ENCODE results near the gene RNASE1. TPM values are rescaled to one million over a fixed set of nuclear protein-coding genes. Genes with fewer than 3 reads are reported as not detected.

Gene RNASE1
- total and polyA plus RNA-seq, 9 of the 15 experiments (the other 6 are each of a cell fraction or from before 2014, with no cell fraction given): 6.4 to 33.3 (median 13.9) TPM

- no peak for TF ChIP-seq TRIM25 (IDR thresholded peaks at IDR 0.05; ENCODE audit: borderline replicate concordance)
- TF ChIP-seq TCF7 (IDR thresholded peaks at IDR 0.05; ENCODE audit: borderline replicate concordance): no peak
Observed at GRCh38 chr14:20837831-20838230, 35.2 kb upstream of the RNASE1 start (continued).

- peak; percentile 67 for ATAC-seq
- no peak for FAIRE-seq
- BruUV-seq (replicated peaks): no TSS peak
- in situ Hi-C loops (cut with MboI): no loop called here
- no peaks in the 10 kb centered on the region for H4K20me1 ChIP-seq (replicated peaks; ENCODE audit: control insufficient read depth, insufficient read depth, low read length)
- no peak overlapping the region for H3K4me2 ChIP-seq (ENCODE audit: insufficient read depth, low read length)
- H2AFZ ChIP-seq (ENCODE audit: low read depth, low read length): peak overlapping the region; percentile 57; the same call in 1 of the 2 replicates
- CTCF ChIA-PET (ENCODE audit: low intra/inter-chr PET ratio): no interaction called here
- 57% methylated on average over 4 of the region's 5 CpGs for WGBS (ENCODE audit: insufficient coverage, low coverage, missing lambda C conversion rate)
- H3K4me1 ChIP-seq (replicated peaks in 1 of 2; ENCODE audit: control insufficient read depth in 2 of 2, insufficient read depth in 2 of 2, low read length in 2 of 2): no peaks in the 10 kb centered on the region; a peak in 2 of 5 replicates
- H3K79me2 ChIP-seq (ENCODE audit: control insufficient read depth, insufficient read depth, low read length): no peaks in the 10 kb centered on the region
- H3K27ac ChIP-seq (ENCODE audit: extremely low read depth, low read depth, low read length): no peak overlapping the region
- H3K9me3 ChIP-seq (replicated peaks; ENCODE audit: control insufficient read depth, insufficient read depth, low read depth, low read length): no peaks in the 10 kb centered on the region
- DNase-seq (ENCODE audit: extremely low read depth in 1 of 4, low spot score in 3 of 4): peak in 3 of 4 experiments; percentile 12 to 36 (median 32)
- no peaks in the 10 kb centered on the region for H3K9me1 ChIP-seq (ENCODE audit: control insufficient read depth, insufficient read depth, low read length)
- POLR2A ChIA-PET: interaction anchor here (0.6 kb wide), 1 partner anchor 9 kb away, joined by 4 read pairs; no protein-coding TSS in a partner anchor
- H3K27me3 ChIP-seq (ENCODE audit: control insufficient read depth in 2 of 2, insufficient read depth in 2 of 2, low read length in 2 of 2): no peaks in the 10 kb centered on the region
- H3K4me3 ChIP-seq: no peak overlapping the region
- intact Hi-C loops (cut with micrococcal nuclease): no loop called here
- H3K36me3 ChIP-seq (ENCODE audit: control insufficient read depth, insufficient read depth, low read length): no peaks in the 10 kb centered on the region
- no peak overlapping the region for H3K9ac ChIP-seq (ENCODE audit: insufficient read depth in 1 of 2, low read depth in 2 of 2, low read length in 2 of 2)
- TF ChIP-seq BRF2 (IDR thresholded peaks at IDR 0.05; ENCODE audit: borderline replicate concordance, insufficient read depth, insufficient read length) (no peak), MCM7 (IDR thresholded peaks at IDR 0.05) (no peak), PRDM10 (IDR thresholded peaks at IDR 0.05; ENCODE audit: partially characterized antibody) (peak; percentile 30), TEAD4 (IDR thresholded peaks at IDR 0.05; ENCODE audit: low read length) (0 out of 2 replicates have a peak, but pooled peaks have one; percentile 12), TEAD4 (CRISPR knock-in tag; IDR thresholded peaks at IDR 0.05; ENCODE audit: borderline replicate concordance) (no peak), CTCF (IDR thresholded peaks at IDR 0.05 in 2 of 3, conservative IDR thresholded peaks at IDR 0.05 in 1 of 3; ENCODE audit: insufficient read depth in 2 of 3, low read depth in 1 of 3, low read length in 3 of 3) (peak; percentile 23 to 53 (median 37); a peak in 3 of 6 replicates), RAD21 (CRISPR knock-in tag; conservative IDR thresholded peaks at IDR 0.05 in 1 of 2, IDR thresholded peaks at IDR 0.05 in 1 of 2) (peak in 1 of 2 experiments; percentile 22; a peak in 2 of 4 replicates)
Observed at GRCh38 chr14:20836668-20837338, 34.2 kb upstream of the RNASE1 start.

Measured in K562 (cell line).